ENCODE data around the gene CHP2.
A peak's percentile ranks its signal among the peaks of the same experiment; 100 is the strongest.

CHP2 gene

DNA sequence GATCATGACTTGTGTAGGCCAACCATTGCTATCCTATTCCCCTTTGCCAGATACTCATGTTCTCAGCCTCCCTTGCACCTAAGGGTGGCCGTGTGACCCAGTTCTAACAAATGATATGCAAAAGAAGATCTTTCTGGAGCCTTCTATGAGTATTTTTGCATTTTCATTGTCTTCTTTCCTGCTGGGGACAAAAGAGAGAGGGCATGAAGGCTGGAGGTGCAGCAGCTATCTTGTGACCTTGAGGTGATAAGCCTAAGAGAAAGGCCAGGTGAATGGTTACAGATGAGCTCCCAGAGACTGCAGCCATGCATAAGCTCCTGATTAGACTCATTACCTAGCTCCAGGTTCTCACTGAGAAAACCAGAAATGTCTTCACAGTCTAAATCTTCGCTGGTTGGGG, 42.1 kb downstream of the CHP2 start:
- in situ Hi-C loops (cut with HindIII; ENCODE audit: low pct_unique_long_range_greater_than_20kb, low sequenced_read_pairs), result no loop called here
- no peak for TF ChIP-seq JUND (IDR thresholded peaks at IDR 0.05; ENCODE audit: low read depth)
- no peak for DNase-seq (ENCODE audit: low read depth in 1 of 2, low spot score in 1 of 2)

DNA sequence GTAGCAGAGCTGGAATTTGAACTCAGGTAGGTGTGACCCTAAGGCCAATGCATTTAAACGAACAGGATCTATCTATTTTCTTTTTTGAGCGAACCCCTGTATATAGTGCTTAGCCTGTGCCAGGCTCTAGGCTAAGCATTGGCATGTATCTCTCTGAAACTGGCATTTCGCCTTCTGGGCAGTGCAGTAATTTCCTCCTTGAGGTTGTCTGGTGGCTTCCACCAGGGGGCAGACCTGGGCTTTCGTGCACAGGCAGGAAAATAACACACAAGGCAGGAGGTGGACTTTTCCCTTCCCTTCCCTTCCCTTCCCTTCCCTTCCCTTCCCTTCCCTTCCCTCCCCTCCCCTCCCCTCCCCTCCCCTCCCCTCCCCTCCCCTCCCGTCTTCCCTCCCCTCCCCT, 46.6 kb downstream of the CHP2 start:
- in situ Hi-C loops (cut with HindIII; ENCODE audit: low pct_unique_long_range_greater_than_20kb, low sequenced_read_pairs), result no loop called here
- no peak for TF ChIP-seq JUND (IDR thresholded peaks at IDR 0.05; ENCODE audit: low read depth)
- peak; percentile 60 to 86 for DNase-seq (ENCODE audit: low read depth in 1 of 2, low spot score in 1 of 2)

DNA sequence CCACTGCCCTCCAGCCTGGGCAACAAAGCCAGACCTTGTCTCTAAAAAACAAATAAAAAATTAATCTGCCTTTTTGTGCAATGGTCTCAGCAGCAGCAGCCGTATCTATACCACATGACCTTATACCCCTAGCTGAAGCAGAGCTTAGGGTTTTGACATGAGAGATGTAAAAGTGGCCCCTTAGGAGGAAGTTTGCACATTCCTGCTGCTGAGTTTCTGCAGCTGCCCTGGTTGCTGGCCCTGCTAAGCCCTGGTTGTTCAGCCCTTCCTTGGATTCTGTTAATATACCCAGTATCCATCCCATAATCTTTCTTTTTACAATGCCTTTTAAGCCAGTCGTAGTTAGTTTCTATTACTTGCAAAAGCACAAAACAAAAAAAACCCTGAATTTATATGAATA, 48.0 kb downstream of the CHP2 start:
- DNase-seq (ENCODE audit: low read depth in 1 of 2, low spot score in 1 of 2), result no peak
- TF ChIP-seq JUND (IDR thresholded peaks at IDR 0.05; ENCODE audit: low read depth), result no peak
- in situ Hi-C loops (cut with HindIII; ENCODE audit: low pct_unique_long_range_greater_than_20kb, low sequenced_read_pairs), result no loop called here

DNA sequence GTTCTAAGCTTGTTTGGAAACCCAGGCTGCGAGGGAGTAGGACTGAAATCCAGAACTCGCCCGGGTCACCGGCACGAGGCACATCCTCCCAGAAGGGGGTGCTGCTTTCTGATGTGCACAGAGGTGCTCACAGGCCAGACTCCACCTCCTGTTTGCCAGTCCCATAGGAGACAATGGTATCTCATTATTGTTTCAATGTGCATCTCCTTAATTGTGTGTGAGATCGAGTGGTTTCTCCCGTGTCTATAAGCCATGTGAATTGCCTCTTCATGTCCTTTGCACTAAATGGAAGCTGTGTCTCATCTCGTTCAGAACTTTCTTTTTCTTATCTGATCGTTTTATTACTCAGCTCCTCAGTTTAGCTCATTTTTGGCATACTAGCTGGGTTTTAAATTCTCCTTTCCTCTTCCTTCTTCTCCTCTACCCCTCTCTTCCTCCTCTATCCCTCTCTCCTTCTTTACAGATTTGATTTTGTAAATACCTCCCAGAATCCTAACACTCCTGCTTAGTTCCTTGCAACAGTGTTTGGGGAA, 48.8 kb downstream of the CHP2 start:
- TF ChIP-seq JUND (IDR thresholded peaks at IDR 0.05; ENCODE audit: low read depth), result no peak
- peak; percentile 16 to 52 for DNase-seq (ENCODE audit: low read depth in 1 of 2, low spot score in 1 of 2)
- in situ Hi-C loops (cut with HindIII; ENCODE audit: low pct_unique_long_range_greater_than_20kb, low sequenced_read_pairs), result no loop called here

DNA sequence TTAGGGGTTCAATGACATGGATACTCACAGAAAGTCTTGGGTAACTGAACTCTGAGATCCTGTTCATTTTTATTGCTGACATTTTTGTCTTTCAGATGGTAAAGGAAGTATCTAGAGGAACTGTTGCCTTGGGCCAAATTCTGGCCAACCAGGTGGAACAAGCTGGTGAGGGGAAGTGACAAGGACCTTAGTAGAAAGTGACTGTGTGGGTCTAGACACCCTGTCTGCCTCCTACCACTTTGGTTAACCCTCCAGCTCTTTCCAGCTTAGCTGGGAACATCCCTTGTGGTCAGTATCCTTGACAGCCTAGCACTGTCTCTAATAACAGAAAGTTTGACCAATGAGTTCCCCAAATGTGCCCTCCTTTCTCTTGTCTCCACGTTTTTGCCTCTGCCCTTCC, 52.2 kb downstream of the CHP2 start:
- in situ Hi-C loops (cut with HindIII; ENCODE audit: low pct_unique_long_range_greater_than_20kb, low sequenced_read_pairs), result no loop called here
- DNase-seq (ENCODE audit: low read depth in 1 of 2, low spot score in 1 of 2), result no peak
- no peak for TF ChIP-seq JUND (IDR thresholded peaks at IDR 0.05; ENCODE audit: low read depth)
